ENCODE data around the gene TNFRSF4.
A peak's percentile ranks its signal among the peaks of the same experiment; 100 is the strongest.

TNFRSF4 gene

DNA sequence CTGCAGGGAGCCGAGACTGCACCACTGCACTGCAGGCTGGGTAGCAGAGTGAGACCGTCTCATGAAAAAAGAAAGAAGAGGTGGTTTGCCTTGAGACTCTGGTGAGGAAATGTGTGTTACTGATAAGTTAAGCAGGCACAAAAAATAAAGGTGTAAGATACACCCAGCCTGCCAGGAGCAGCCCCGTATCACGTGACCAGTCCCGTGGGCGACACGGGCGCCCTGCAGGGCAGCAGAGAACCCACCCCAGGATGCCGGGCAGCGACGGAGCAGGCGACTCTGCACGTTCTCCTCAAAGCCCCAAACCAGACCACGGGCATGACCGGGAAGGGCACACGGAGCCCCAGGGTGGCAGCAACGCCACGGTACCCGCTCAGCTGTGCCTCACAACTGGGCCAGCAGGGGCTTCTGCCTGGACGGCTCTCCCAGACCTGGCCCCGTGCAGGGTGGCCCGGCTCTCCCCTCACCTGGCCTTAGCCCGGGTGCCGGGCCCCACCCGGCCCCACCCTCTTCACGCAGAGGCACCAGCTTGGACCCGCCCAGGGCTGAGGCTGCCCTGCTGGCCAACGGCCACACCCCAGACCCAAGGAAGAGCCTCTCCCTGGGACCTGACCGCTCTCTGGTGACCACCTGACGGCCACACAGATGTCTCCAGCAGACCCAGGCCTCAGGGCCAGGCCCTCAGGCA, 8.1 kb upstream of the TNFRSF4 start:
- intact Hi-C loops (cut with DNase I): no loop called here
- no peak for DNase-seq

DNA sequence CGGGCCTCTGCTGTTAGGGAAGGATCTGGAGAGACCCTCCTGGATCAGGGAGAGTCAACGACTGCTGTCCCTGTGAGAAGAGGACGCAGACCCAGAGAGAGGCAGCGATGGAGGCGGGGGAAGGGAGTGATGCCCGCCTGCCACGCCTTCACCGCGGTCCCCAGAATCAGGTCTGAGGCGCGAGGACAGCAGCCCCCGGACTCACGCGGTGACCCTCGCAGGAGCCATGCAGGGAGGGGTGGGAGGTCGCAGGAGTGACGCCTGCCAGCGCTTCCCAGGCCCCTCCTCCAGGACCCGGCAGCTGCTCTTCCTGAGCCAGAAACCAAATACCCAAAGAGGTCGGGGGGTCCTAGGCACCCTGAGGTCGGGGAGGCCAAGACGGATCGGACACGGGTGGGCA, 6.2 kb upstream of the TNFRSF4 start:
- intact Hi-C loops (cut with DNase I): no loop called here
- no peak for DNase-seq

- intact Hi-C loops (cut with DNase I): no loop called here
- no peak for DNase-seq
These were observed 5.4 kb upstream of the TNFRSF4 start for GRCh38 chr1:1219341-1219740.

DNA sequence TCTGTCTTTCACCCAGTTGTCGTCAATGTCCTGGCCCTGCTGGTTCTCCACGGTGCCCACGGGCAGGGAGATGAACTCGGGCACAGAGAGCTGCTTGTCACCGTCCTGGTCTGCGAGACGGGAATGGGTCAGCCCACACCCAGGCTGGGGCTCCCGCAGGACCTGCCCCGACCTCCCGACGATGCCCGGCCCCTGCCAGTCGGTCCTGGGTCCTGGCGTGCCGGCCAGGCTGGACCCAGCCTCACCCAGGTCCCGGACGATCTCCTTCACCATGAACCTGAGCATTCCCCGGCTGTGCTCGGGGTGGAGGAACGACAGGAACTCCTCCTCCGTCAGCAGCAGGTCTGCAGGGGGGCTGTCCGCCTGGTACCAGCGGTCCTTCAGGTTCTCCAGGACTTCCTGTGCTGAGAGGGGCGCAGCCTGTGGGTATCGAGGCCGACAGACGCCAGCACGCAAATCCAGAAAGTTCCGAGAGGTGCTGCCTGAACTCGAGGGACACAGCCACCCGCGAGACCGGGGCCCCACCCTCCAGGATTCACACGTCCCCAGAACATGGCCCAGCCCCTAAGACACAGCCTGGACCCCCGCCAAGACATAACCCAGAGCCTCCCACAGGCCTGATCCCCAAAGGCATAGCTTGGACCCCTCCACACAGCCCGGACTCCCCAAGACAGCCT, 4.7 kb upstream of the TNFRSF4 start:
- intact Hi-C loops (cut with DNase I): no loop called here
- no peak for DNase-seq

DNA sequence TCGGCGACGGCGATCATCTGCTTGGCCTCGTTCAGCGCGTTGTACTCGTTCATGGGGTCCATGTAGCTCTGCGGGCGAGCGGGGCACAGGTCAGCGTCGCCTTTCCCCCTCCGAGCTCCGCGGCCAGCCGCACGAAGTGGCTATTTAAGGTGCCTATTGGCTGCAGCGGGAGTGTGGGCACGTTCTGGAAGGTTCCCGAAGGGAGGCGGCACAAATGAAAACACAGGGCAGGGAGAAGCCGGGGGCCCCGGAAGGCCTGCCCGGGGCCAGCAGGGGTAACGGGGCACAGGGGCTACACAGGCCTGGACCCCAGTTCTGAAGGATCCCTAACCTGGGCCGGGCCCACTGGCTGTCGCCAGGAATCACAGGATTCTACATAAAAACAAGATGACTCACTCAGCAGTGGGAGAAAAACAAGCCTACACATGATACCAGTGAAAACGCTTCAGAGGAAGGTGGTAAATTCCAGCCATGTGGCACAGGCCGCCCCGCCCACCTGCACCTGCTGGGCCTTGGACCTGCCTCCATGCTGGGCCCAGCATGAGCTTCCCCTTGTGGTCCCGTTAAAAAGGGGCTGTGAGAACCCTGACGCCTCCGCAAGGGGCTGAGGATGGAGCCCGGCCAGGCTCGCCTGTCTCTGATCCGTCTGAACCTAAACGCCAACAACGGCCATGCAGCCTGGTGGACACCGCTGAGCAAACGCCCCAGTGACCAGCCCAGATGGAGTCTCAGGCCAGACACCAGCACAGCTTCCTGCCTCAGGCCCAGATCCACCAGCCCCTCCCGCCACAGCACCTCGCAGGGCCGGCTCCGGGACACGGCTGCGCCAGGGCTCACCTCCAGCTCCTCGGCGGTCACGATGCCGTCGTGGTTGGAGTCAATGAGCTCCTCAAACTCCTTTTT, 3.9 kb upstream of the TNFRSF4 start:
- intact Hi-C loops (cut with DNase I): no loop called here
- DNase-seq: peak in 4 of 10 donors; percentile 33 to 91 (median 42)

GRCh38 chr1:1216770-1217620, 3.0 kb upstream of the TNFRSF4 start:
- DNase-seq: no peak
- intact Hi-C loops (cut with DNase I): no loop called here

DNA sequence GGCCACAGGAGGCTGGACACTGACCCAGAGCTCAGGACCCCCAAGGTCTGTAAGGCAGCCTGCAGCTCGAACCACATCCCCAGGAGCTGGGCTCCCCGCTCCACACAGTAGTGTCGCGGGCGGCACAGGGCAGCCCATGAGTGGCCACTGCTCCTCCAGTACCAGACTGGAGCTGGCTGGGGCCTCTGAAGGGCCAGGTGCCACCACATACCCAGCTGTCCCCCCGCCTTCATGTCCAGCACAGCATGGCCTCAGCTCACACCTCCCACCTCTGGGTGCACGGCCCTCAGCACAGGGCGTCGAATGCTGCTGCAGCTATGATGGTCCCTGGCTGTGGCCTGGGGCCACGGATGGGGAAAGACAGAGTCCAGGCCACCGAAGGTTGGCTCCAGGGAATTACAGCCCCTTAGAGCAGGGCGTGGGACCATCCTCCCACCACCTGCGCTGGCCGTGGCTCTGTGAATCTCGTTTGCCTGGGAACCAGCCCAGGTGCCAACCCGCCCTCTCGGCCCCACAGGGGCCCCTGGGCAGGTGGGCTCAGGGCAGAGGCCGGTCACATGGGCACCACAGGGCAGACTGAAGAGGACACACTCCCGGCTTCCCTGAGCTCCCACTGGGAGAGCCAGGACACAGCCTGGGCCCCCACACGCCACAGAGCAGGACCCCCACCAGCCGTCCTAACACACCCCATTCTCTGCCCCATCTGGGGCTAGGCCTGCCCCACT, 2.1 kb upstream of the TNFRSF4 start:
- no peak for DNase-seq
- intact Hi-C loops (cut with DNase I): no loop called here

- intact Hi-C loops (cut with DNase I): no loop called here
- DNase-seq: peak in 1 of 10 donors; percentile 21
These were observed 1.2 kb upstream of the TNFRSF4 start for GRCh38 chr1:1215080-1215676.

- intact Hi-C loops (cut with DNase I): no loop called here
- DNase-seq: peak in 3 of 10 donors; percentile 56 to 86 (median 66)
These were observed 1.1 kb downstream of the TNFRSF4 start for GRCh38 chr1:1212780-1213344.

- intact Hi-C loops (cut with DNase I): no loop called here
- DNase-seq: peak in 3 of 10 donors; percentile 50 to 77 (median 76)
These were observed 2.2 kb downstream of the TNFRSF4 start for GRCh38 chr1:1211541-1212441.

DNA sequence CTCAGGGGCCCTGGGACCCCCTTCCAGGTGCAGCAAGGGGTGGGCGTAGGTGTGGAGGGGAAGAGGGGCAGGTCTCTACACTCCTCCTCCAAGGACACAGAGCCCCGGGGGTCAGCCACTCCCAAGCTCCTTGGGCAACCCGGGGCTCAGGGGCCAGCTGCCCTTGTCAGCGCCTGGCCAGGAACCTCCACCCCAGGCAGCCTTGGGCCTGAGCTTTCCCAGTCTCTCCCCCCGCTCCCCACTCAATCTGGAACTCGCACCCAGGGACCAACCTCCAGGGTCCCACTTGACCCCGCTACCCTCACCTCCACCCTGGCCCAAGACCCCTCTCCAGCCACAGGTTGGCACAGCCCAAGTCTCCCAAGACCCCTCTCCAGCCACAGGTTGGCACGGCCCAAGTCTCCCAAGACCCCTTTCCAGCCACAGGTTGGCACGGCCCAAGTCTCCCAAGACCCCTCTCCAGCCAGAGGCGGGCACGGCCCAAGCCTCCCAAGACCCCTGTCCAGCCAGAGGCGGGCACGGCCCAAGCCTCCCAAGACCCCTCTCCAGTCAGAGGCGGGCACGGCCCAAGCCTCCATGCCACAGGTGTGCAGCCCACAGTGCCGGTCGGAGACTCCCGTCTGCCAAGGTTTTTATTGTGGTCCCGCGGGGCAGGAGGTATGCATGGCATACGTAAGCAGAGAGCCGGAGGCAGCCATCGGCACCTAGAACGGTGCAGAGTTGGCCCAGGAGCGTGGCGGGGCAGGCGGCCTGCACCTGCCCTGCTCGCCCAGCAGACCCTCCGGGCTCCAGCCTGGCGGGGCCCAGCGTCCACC, 3.0 kb downstream of the TNFRSF4 start:
- peak in 2 of 10 donors; percentile 61 to 85 for DNase-seq
- intact Hi-C loops (cut with DNase I): no loop called here

GRCh38 chr1:1208713-1209433, 5.1 kb downstream of the TNFRSF4 start:
- intact Hi-C loops (cut with DNase I): no loop called here
- DNase-seq: peak in 5 of 10 donors; percentile 5 to 84 (median 60)

DNA sequence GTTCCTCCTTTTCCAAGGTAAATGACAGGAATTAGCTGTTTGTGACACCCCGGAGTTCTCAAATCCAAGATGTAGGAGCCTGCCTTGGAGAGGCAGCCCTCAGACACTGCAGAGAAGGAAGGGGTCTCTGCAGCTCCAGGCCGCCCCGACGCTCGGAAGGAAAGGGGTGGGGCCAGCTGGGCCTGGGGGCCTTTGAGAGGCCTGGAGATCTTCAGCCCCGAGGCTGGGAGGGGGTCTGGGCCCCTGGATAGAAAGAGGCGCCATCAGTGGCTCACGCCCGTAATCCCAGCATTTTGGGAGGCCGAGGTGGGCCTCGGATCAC, 6.4 kb downstream of the TNFRSF4 start:
- peak in 1 of 10 donors; percentile 51 for DNase-seq
- intact Hi-C loops (cut with DNase I): no loop called here

DNA sequence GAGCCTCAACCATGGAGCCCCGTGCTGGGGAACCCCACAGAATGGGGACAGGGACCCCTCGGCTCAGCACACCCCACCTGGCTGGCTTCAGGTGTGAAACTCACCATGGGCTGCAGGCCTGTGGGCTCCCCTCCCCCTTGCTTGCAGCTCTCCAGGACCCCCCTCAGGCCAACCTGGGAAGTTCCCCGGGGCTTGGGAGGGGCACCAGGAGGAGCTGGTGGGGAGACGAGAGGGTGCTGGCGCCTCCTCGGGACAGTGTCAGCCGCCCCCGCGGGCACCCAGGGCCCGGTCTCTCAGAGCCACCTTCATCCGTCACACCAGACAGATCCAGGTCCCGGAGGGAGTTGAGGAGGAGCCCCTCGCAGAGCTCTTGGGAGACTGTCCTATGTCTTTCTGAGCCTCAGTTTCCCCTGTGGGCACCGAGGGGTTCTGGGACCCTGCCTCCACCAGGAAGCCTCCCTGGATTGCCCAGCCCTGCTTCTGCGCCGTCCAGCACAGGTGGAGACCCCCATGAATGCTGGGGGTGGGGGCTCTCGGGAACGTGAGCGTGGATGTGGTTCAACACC, 6.9 kb downstream of the TNFRSF4 start:
- intact Hi-C loops (cut with DNase I): no loop called here
- DNase-seq: peak in 4 of 10 donors; percentile 1 to 69 (median 60)

GRCh38 chr1:1206376-1206965, 7.5 kb downstream of the TNFRSF4 start, which contains the start of gene TNFRSF18:
Gene TNFRSF18, minus strand, starts transcription at chr1:1206592. Its CDS starts 21 bp downstream, at chr1:1206571.
- intact Hi-C loops (cut with DNase I): no loop called here

More at GRCh38 chr1:1206376-1206965, 7.5 kb downstream of the TNFRSF4 start, which contains the start of gene TNFRSF18:
- peak in 3 of 10 donors; percentile 58 to 79 (median 72) for DNase-seq
